Measurements from ENCODE around the gene ALG12.

GRCh38 chr22:49858827-49859226 lies 59.4 kb downstream of the ALG12 start:
- TF ChIP-seq EZH2 (IDR thresholded peaks at IDR 0.05; ENCODE audit: insufficient read depth, poor library complexity, severe bottlenecking) (no peak), EZH2phosphoT487 (IDR thresholded peaks at IDR 0.05; ENCODE audit: insufficient read depth, low read depth) (no peak)

Measured in GM23248 (cell line).